PFSK-1 (cell line): ENCODE data around the gene NMRAL1.

Source experiments
- FOXP2 ChIP-seq: optimal IDR thresholded peaks from 2 replicates; pipeline ENCODE3; 2011; ENCODE audit warnings: borderline replicate concordance, control low read depth, inconsistent platforms; ENCODE audit not compliant: insufficient read depth; ENCODE audit errors: extremely low read length, extremely low read depth
- POLR2AphosphoS5 ChIP-seq: IDR thresholded peaks from 2 replicates; pipeline ENCODE4 v1.6.1; 2012; ENCODE audit warnings: low read depth, mild to moderate bottlenecking, control low read depth, low read length, moderate library complexity
- SIN3A ChIP-seq: IDR thresholded peaks from 2 replicates; pipeline ENCODE4 v1.6.1; 2012; ENCODE audit warnings: mild to moderate bottlenecking, low read length, moderate library complexity, borderline replicate concordance; ENCODE audit not compliant: insufficient read depth
- TAF1 ChIP-seq: IDR thresholded peaks from 2 replicates; pipeline ENCODE4 v1.6.1; 2012; ENCODE audit warnings: low read length, control low read depth, borderline replicate concordance; ENCODE audit not compliant: insufficient read depth
- TF ChIP-seq, protein P1 (sequence below), 2 experiments: IDR thresholded peaks; 2 replicates each; pipeline versions ENCODE4 v1.6.1 to v1.8.0; 2011 to 2012; ENCODE audit warnings: low read depth in 2 of 2, low read length in 2 of 2, control low read depth in 1 of 2, inconsistent platforms in 1 of 2, mild to moderate bottlenecking in 1 of 2, moderate library complexity in 1 of 2; ENCODE audit not compliant: insufficient read depth in 1 of 2

NMRAL1 gene

DNA sequence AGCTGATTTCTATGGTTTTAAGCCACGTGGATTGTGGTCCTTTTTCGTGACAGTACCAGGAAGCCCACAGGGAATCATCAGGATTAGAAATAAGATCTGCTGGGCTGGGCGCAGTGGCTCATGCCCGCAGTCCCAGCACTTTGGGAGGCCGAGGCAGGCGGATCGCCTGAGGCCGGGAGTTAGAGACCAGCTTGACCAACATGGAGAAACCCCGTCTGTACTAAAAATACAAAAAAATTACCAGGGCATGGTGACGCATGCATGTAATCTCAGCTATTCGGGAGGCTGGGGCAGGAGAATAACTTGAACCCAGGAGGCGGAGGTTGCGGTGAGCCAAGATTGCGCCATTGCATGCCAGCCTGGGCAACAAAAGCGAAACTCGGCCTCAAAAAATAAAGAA, 6.5 kb downstream of the NMRAL1 start:
- TF ChIP-seq TAF1 (no peak), POLR2AphosphoS5 (no peak), SIN3A (no peak), FOXP2 (no peak)
- TF ChIP-seq, protein P1, sequence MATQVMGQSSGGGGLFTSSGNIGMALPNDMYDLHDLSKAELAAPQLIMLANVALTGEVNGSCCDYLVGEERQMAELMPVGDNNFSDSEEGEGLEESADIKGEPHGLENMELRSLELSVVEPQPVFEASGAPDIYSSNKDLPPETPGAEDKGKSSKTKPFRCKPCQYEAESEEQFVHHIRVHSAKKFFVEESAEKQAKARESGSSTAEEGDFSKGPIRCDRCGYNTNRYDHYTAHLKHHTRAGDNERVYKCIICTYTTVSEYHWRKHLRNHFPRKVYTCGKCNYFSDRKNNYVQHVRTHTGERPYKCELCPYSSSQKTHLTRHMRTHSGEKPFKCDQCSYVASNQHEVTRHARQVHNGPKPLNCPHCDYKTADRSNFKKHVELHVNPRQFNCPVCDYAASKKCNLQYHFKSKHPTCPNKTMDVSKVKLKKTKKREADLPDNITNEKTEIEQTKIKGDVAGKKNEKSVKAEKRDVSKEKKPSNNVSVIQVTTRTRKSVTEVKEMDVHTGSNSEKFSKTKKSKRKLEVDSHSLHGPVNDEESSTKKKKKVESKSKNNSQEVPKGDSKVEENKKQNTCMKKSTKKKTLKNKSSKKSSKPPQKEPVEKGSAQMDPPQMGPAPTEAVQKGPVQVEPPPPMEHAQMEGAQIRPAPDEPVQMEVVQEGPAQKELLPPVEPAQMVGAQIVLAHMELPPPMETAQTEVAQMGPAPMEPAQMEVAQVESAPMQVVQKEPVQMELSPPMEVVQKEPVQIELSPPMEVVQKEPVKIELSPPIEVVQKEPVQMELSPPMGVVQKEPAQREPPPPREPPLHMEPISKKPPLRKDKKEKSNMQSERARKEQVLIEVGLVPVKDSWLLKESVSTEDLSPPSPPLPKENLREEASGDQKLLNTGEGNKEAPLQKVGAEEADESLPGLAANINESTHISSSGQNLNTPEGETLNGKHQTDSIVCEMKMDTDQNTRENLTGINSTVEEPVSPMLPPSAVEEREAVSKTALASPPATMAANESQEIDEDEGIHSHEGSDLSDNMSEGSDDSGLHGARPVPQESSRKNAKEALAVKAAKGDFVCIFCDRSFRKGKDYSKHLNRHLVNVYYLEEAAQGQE (IDR thresholded peaks at IDR 0.05; ENCODE audit: insufficient read depth in 1 of 2, low read depth in 2 of 2, low read length in 2 of 2), result no peak

DNA sequence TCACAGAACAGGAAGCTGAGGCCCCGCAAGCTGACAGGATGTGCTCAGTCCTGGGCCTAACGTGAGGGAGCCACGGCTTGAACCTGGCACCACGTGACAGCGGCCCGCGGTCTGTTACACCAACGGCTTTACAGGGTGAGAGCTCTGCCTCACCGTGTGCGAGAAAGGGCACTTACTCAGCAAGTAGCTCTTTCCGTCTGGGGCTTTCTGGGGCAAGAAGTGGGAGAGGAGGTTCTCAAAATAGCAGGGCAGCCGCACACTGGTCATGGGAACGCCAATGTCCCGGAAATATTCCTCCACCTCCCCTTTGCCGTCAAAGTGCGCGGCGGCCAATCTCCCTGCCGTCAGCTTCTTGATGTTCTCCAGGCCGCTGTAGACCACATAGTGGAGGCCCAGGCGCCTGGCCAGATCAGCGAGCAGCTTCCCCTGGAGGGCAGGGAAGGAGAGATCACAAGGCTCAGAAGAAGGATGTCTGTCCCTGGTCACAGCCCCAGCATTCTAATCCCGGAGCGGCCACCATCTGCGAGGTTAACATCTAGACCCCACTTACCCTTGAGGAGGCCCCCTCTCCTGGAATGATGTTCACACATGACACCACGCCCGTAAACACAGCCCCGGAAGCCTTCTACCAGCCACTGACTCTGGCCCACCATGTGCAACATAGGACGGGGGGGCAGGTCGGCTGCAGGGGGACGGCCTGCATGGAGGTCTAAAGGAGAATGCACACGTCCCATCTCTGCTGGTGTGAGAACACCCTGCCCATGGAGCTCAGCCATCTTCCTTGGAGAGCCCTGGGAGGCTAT, 8.2 kb downstream of the NMRAL1 start:
- TF ChIP-seq POLR2AphosphoS5 (no peak), TAF1 (no peak), SIN3A (no peak), FOXP2 (no peak)
- TF ChIP-seq, protein P1 (IDR thresholded peaks at IDR 0.05; ENCODE audit: insufficient read depth in 1 of 2, low read depth in 2 of 2, low read length in 2 of 2), result no peak

DNA sequence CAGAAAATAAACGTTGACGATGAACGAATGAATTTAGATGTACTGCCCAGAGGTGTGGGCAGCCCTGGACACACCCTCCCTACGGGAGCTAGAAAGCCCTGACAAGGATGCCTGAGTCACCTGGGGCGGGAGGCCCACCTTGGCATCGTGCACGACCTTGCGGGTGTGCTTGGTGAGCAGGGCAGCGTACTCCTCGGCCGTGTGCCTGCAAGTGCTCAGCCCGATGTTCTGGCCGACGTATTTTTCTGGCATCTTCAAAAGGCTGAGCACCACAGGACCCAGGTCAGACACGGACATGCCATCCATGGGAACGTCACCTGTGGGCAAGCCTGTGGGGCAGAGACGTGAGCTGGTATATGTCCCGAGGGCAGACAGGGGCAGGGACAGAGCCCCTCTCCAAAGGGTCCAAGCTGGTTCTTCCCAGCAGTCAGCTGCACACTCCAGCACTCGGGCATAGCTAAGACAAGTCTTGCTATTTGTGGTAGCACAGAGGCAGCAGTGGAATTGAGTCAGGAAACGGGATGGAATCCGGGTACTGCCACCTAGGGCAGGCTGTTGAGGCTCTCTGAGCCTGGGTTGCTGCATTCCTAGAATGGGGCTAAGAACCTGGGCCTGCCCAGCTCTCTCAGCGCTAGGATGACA, 10.8 kb downstream of the NMRAL1 start:
- TF ChIP-seq TAF1, result no peak
- TF ChIP-seq, protein P1 (IDR thresholded peaks at IDR 0.05; ENCODE audit: insufficient read depth in 1 of 2, low read depth in 2 of 2, low read length in 2 of 2), result no peak
- no peak for TF ChIP-seq POLR2AphosphoS5
- no peak for TF ChIP-seq SIN3A
- TF ChIP-seq FOXP2, result no peak

DNA sequence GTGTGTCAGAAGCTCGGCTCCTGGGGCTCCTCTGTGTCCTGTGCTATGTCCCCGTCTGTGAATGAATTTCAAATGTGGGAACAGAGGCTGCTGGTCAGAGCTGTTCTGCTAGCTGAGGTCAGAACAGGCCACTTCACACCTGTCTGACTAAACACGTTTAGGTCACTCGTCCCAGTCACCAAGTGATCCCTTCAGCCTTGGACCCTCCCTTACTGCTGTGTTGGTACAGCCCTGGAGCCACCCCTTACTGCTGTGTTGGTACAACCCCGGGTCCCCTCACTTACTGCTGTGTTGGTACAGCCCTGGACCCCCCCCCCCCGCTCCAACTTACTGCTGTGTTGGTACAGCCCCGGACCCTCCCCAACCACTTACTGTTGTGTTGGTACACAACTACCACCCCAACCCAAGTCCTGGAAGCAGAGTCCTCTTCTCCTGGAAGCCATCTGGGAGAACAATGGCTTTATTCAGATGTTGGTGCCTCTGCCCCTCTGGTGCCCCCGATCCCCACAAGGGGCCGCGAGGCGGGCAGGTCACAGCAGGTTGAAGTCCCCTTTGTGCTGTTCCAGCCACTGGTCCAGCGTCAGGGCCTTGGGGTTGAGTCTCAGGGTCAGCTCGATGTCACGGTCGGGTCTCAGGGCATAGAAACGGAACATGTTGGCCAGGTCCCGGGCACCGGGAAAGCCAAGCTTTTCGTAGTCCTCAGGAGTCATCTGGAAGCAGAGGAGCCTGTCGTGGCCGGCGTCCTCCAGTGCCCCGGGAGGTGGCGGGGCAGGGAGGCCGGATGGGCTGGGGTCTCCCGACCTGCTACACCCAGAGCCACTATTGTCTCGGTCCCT, 13.0 kb downstream of the NMRAL1 start:
- TF ChIP-seq, protein P1 (IDR thresholded peaks at IDR 0.05; ENCODE audit: insufficient read depth in 1 of 2, low read depth in 2 of 2, low read length in 2 of 2), result no peak
- no peak for TF ChIP-seq SIN3A
- no peak for TF ChIP-seq POLR2AphosphoS5
- TF ChIP-seq TAF1, result no peak
- TF ChIP-seq FOXP2, result no peak
